GM10847 (cell line): ENCODE data around the gene VCY1B.
"Not testable (repeated sequence)": the region's sequence is repeated elsewhere in the genome, so short reads cannot be mapped to it uniquely, and the experiment has no call there.

Experiments
- POLR2A ChIP-seq: IDR thresholded peaks from 2 replicates; pipeline ENCODE4 v1.6.1; 2011; ENCODE audit not compliant: insufficient read length; ENCODE audit errors: extremely low read depth

VCY1B gene

GRCh38 chrY:14055927-14056326 is at the start of gene VCY1B:
TSS of gene VCY1B (plus strand) at chrY:14056227. CDS start at chrY:14056290, 63 bp downstream.
- TF ChIP-seq POLR2A: not testable (repeated sequence)

- TF ChIP-seq POLR2A: no peak
Observed at GRCh38 chrY:14085877-14086276, 29.9 kb downstream of the VCY1B start.
